IMR-90 (cell line): ENCODE results near the gene COA5.

ENCODE experiments used
- CEBPB ChIP-seq: IDR thresholded peaks from 2 replicates; pipeline ENCODE4 v1.6.1; 2012; ENCODE audit warnings: low read depth, low read length, improper control_type of control experiment
- FOS ChIP-seq: fragments of 150-350 bp; IDR thresholded peaks from 2 replicates; pipeline ENCODE4 v1.6.1; 2016; ENCODE audit warnings: low read depth, low read length
- MXI1 ChIP-seq: IDR thresholded peaks from 2 replicates; pipeline ENCODE4 v1.6.1; 2012; ENCODE audit warnings: low read depth, mild to moderate bottlenecking, low read length, moderate library complexity, borderline replicate concordance
- POLR2A ChIP-seq: IDR thresholded peaks from 2 replicates; pipeline ENCODE4 v1.6.1; 2012; ENCODE audit warnings: mild to moderate bottlenecking, low read depth, low read length
- RAD21 ChIP-seq: IDR thresholded peaks from 2 replicates; pipeline ENCODE4 v1.6.1; 2012; ENCODE audit warnings: low read length, improper control_type of control experiment
- RCOR1 ChIP-seq: IDR thresholded peaks from 2 replicates; pipeline ENCODE4 v1.6.1; 2012; ENCODE audit warnings: mild to moderate bottlenecking, low read length, improper control_type of control experiment; ENCODE audit not compliant: insufficient replicate concordance
- TF ChIP-seq, protein P1 (sequence below): conservative IDR thresholded peaks from 2 replicates; pipeline ENCODE4 v1.5.1; 2012; ENCODE audit warnings: mild to moderate bottlenecking, low read depth, low read length, improper control_type of control experiment
- TF ChIP-seq, protein P2 (sequence below): fragments of 150-350 bp; IDR thresholded peaks from 2 replicates; pipeline ENCODE4 v1.6.1; 2016; ENCODE audit warnings: low read depth, mild to moderate bottlenecking, low read length, moderate library complexity, borderline replicate concordance

DNA sequence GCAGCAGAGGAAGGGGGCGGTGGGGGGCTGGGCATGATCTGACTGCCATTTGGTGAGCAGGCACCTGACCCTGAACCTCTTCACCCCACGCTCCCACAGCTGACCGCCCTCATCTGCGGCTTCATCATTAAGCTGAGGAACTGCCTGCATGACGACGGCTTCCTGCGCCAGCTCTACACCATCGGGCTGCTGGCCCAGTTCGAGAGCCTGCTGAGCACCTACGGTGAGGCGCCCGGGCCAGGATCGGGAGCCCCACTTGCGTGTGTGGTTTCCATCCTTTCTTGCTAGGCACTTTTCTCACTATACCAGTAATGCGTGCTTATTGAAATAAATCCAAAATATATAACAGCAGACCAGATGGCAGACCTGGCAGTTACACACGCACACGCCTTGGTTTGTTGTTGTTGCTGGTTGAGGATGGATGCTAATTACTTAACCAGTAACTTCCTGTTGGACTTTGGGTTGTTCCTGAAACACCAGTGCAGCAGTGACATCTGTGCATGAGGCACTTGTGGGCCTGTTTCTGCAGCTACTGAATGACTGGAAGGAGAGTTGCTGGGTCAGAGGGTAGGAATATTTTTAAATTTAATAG is 43.7 kb downstream of the COA5 start:
- TF ChIP-seq, protein P1, sequence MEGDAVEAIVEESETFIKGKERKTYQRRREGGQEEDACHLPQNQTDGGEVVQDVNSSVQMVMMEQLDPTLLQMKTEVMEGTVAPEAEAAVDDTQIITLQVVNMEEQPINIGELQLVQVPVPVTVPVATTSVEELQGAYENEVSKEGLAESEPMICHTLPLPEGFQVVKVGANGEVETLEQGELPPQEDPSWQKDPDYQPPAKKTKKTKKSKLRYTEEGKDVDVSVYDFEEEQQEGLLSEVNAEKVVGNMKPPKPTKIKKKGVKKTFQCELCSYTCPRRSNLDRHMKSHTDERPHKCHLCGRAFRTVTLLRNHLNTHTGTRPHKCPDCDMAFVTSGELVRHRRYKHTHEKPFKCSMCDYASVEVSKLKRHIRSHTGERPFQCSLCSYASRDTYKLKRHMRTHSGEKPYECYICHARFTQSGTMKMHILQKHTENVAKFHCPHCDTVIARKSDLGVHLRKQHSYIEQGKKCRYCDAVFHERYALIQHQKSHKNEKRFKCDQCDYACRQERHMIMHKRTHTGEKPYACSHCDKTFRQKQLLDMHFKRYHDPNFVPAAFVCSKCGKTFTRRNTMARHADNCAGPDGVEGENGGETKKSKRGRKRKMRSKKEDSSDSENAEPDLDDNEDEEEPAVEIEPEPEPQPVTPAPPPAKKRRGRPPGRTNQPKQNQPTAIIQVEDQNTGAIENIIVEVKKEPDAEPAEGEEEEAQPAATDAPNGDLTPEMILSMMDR, result no peak
- TF ChIP-seq, protein P2, sequence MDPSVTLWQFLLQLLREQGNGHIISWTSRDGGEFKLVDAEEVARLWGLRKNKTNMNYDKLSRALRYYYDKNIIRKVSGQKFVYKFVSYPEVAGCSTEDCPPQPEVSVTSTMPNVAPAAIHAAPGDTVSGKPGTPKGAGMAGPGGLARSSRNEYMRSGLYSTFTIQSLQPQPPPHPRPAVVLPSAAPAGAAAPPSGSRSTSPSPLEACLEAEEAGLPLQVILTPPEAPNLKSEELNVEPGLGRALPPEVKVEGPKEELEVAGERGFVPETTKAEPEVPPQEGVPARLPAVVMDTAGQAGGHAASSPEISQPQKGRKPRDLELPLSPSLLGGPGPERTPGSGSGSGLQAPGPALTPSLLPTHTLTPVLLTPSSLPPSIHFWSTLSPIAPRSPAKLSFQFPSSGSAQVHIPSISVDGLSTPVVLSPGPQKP, result no peak
- no peak for TF ChIP-seq CEBPB
- TF ChIP-seq RAD21, result no peak
- TF ChIP-seq POLR2A, result no peak
- TF ChIP-seq RCOR1, result no peak
- no peak for TF ChIP-seq FOS
- no peak for TF ChIP-seq MXI1
